GM12878 (cell line): ENCODE results near the gene SENP1.

Experiments
- CHD2 ChIP-seq: IDR thresholded peaks from 2 replicates; pipeline ENCODE4 v1.6.1; 2011; ENCODE audit warnings: low read depth, low read length, improper control_type of control experiment, borderline replicate concordance
- CTCF ChIP-seq, 3 experiments: IDR thresholded peaks in 2 of 3; conservative IDR thresholded peaks in 1 of 3; 2 replicates each; pipeline ENCODE4 v1.5.1; 2011; ENCODE audit warnings: low read depth in 3 of 3, low read length in 3 of 3, mild to moderate bottlenecking in 3 of 3, control low read depth in 2 of 3, moderate library complexity in 2 of 3, inconsistent platforms in 1 of 3, mixed read lengths in 1 of 3; ENCODE audit not compliant: control insufficient read depth in 2 of 3, insufficient read depth in 1 of 3; ENCODE audit errors: extremely low read depth in 1 of 3
- MYC ChIP-seq: IDR thresholded peaks from 2 replicates; pipeline ENCODE4 v1.6.1; 2011; ENCODE audit warnings: mild to moderate bottlenecking, low read length, moderate library complexity, inconsistent platforms; ENCODE audit not compliant: insufficient read depth, insufficient replicate concordance, insufficient read length, severe bottlenecking
- POU2F2 ChIP-seq: IDR thresholded peaks from 3 replicates; pipeline ENCODE4 v1.6.1; 2011; ENCODE audit warnings: low read depth, mild to moderate bottlenecking, low read length, borderline replicate concordance

GRCh38 chr12:48019639-48020265, 86.1 kb downstream of the SENP1 start:
- no peak for TF ChIP-seq POU2F2
- TF ChIP-seq CTCF (IDR thresholded peaks at IDR 0.05 in 2 of 3, conservative IDR thresholded peaks at IDR 0.05 in 1 of 3; ENCODE audit: control insufficient read depth in 2 of 3, extremely low read depth in 1 of 3, insufficient read depth in 1 of 3, low read depth in 3 of 3, low read length in 3 of 3): no peak
- no peak for TF ChIP-seq MYC
- TF ChIP-seq CHD2: no peak
